HCT116 (cell line): Measurements from ENCODE around the gene INKA2. TPM values are rescaled to one million over a fixed set of nuclear protein-coding genes. Genes with fewer than 3 reads are reported as not detected.

ENCODE experiments used
- ATAC-seq: fragments of 200-7000 bp; cut with Tn5 transposase; 2 replicates; pipeline ENCODE4 v1.9.1; 2020; ENCODE audit warnings: mild to moderate bottlenecking, moderate library complexity
- BruUV-seq: library from RNA; stranded (reverse); fragments of 400-500 nt; replicated peaks from 2 replicates; lab custom pipeline; 2021; lab: Mats Ljungman, UMichigan
- CTCF ChIA-PET: fragments of 300-600 bp; sonication (Branson Sonifier 250); formaldehyde crosslinking; loops from one replicate; lab custom pipeline; 2021; ENCODE audit warnings: antibody characterized with exemption; lab: Charles Lee
- POLR2A ChIA-PET: fragments of 300-600, 350-600 bp; sonication (Branson Sonifier 250); formaldehyde crosslinking; loops from one replicate; lab custom pipeline; 2021; ENCODE audit warnings: antibody characterized with exemption; lab: Charles Lee
- RAD21 ChIA-PET, 2 experiments: fragments of 300-600 bp; sonication (Branson Sonifier 250); formaldehyde crosslinking; loops; one replicate each; lab custom pipeline; 2023; ENCODE audit warnings: low total read pairs in 2 of 2; ENCODE audit not compliant: uncharacterized antibody in 2 of 2, unreplicated experiment in 2 of 2, low non-redundant PET in 1 of 2; lab: Charles Lee
- DNase-seq: peaks from one replicate; pipeline ENCODE4 v3.0.0-alpha.2; 2010; ENCODE audit warnings: low read depth, low spot score
- H2AFZ ChIP-seq: fragments of 200-600 bp; shearing (Covaris generic), sonication (generic); 2 replicates; pipeline ENCODE4 v1.6.1; 2017; ENCODE audit warnings: low read depth, mixed run types, mixed read lengths, antibody characterized with exemption, low read length; ENCODE audit not compliant: poor library complexity, severe bottlenecking
- H3K27ac ChIP-seq: 2 replicates; pipeline ENCODE4 v1.5.1; 2012; ENCODE audit warnings: low read depth, low read length
- H3K27me3 ChIP-seq: fragments of 200-600 bp; sonication (generic); 2 replicates; pipeline ENCODE4 v1.6.1; 2016; ENCODE audit warnings: mixed run types, low read length, mixed read lengths; ENCODE audit not compliant: insufficient read depth
- H3K36me3 ChIP-seq, 2 experiments: fragments of 200-500 bp in 1 of 2; fragments of 200-600 bp in 1 of 2; sonication (Bioruptor generic) in 1 of 2; sonication (generic) in 1 of 2; 2 replicates each; pipeline versions ENCODE4 v1.5.1 to v1.6.1; 2014 to 2016; ENCODE audit warnings: low read length in 2 of 2, inconsistent platforms in 1 of 2, mixed read lengths in 1 of 2, mixed run types in 1 of 2; ENCODE audit not compliant: insufficient read depth in 2 of 2, control insufficient read depth in 1 of 2
- H3K4me1 ChIP-seq, 2 experiments: fragments of 200-600 bp in 1 of 2; sonication (generic) in 1 of 2; 2 replicates each; pipeline versions ENCODE4 v1.5.1 to v1.6.1; 2012 to 2017; ENCODE audit warnings: low read length in 2 of 2, inconsistent platforms in 1 of 2, mild to moderate bottlenecking in 1 of 2, mixed read lengths in 1 of 2, mixed run types in 1 of 2, moderate library complexity in 1 of 2; ENCODE audit not compliant: insufficient read depth in 2 of 2, control insufficient read depth in 1 of 2
- H3K4me2 ChIP-seq: fragments of 200-600 bp; sonication (generic); 2 replicates; pipeline ENCODE4 v1.6.1; 2017; ENCODE audit warnings: mixed run types, low read length, mixed read lengths
- H3K4me3 ChIP-seq, 2 experiments: fragments of 200-600 bp in 1 of 2; sonication (generic) in 1 of 2; replicated peaks in 1 of 2; 2 replicates each; pipeline ENCODE4 v1.5.1; 2011 to 2016; ENCODE audit warnings: low read length in 2 of 2, control low read depth in 1 of 2, low read depth in 1 of 2, mild to moderate bottlenecking in 1 of 2, mixed read lengths in 1 of 2, mixed run types in 1 of 2
- H3K79me2 ChIP-seq: fragments of 200-600 bp; sonication (generic); 2 replicates; pipeline ENCODE4 v1.6.1; 2017; ENCODE audit warnings: mild to moderate bottlenecking, mixed run types, low read length, moderate library complexity, mixed read lengths; ENCODE audit not compliant: insufficient read depth
- H3K9ac ChIP-seq: fragments of 200-600 bp; sonication (generic); 2 replicates; pipeline ENCODE4 v1.6.1; 2016; ENCODE audit warnings: low read length, mixed read lengths
- H3K9me2 ChIP-seq: fragments of 200-600 bp; sonication (generic), shearing (Covaris generic); 2 replicates; pipeline ENCODE4 v1.6.1; 2017; ENCODE audit warnings: mixed run types, mild to moderate bottlenecking, moderate library complexity; ENCODE audit not compliant: insufficient read depth
- H3K9me3 ChIP-seq, 2 experiments: fragments of 200-500 bp in 1 of 2; fragments of 200-600 bp in 1 of 2; sonication (Bioruptor generic) in 1 of 2; sonication (generic) in 1 of 2; 2 replicates each; pipeline ENCODE4 v1.6.1; 2014 to 2017; ENCODE audit warnings: low read length in 2 of 2, mixed read lengths in 2 of 2, inconsistent platforms in 1 of 2, low read depth in 1 of 2, mild to moderate bottlenecking in 1 of 2, mixed run types in 1 of 2, moderate library complexity in 1 of 2; ENCODE audit not compliant: control insufficient read depth in 1 of 2, insufficient read depth in 1 of 2
- H4K20me1 ChIP-seq: fragments of 200-600 bp; sonication (generic), shearing (Covaris generic); 2 replicates; pipeline ENCODE4 v1.6.1; 2017; ENCODE audit warnings: mixed run types, mild to moderate bottlenecking, moderate library complexity; ENCODE audit not compliant: insufficient read depth
- ATF3 ChIP-seq: IDR thresholded peaks from 2 replicates; pipeline ENCODE4 v1.6.1; 2012
- ELF1 ChIP-seq: IDR thresholded peaks from 2 replicates; pipeline ENCODE4 v1.6.1; 2012; ENCODE audit warnings: low read depth, borderline replicate concordance
- EZH2 ChIP-seq: fragments of 200-600 bp; sonication (generic); IDR thresholded peaks from 2 replicates; pipeline ENCODE4 v1.6.1; 2017; ENCODE audit warnings: antibody characterized with exemption, mixed run types
- EZH2phosphoT487 ChIP-seq: fragments of 200-600 bp; IDR thresholded peaks from 2 replicates; pipeline ENCODE4 v1.6.1; 2018; ENCODE audit warnings: antibody characterized with exemption, borderline replicate concordance
- FOSL1 ChIP-seq: IDR thresholded peaks from 2 replicates; pipeline ENCODE4 v1.6.1; 2012; ENCODE audit warnings: low read depth
- JUND ChIP-seq: IDR thresholded peaks from 2 replicates; pipeline ENCODE4 v1.6.1; 2012
- POLR2A ChIP-seq: IDR thresholded peaks from 2 replicates; pipeline ENCODE4 v1.7.0; 2011; ENCODE audit warnings: borderline replicate concordance; ENCODE audit not compliant: insufficient read depth, insufficient read length; ENCODE audit errors: extremely low read depth
- POLR2AphosphoS5 ChIP-seq: IDR thresholded peaks from 2 replicates; pipeline ENCODE4 v1.6.1; 2011; ENCODE audit warnings: mild to moderate bottlenecking, low read depth, low read length, moderate library complexity
- RAD21 ChIP-seq: IDR thresholded peaks from 2 replicates; pipeline ENCODE4 v1.6.1; 2012; ENCODE audit warnings: low read depth, mild to moderate bottlenecking
- SRF ChIP-seq: IDR thresholded peaks from 2 replicates; pipeline ENCODE4 v1.6.1; 2012; ENCODE audit warnings: low read depth
- ZBTB33 ChIP-seq: IDR thresholded peaks from 2 replicates; pipeline ENCODE4 v1.6.1; 2011; ENCODE audit warnings: mild to moderate bottlenecking, low read length, moderate library complexity; ENCODE audit not compliant: insufficient replicate concordance; ENCODE audit errors: extremely low read depth
- ZFX ChIP-seq: fragments of 450-650 bp; IDR thresholded peaks from 2 replicates; pipeline ENCODE4 v1.6.1; 2017
- ZNF274 ChIP-seq: fragments of 200-500 bp; sonication (Bioruptor generic); IDR thresholded peaks from 2 replicates; pipeline ENCODE4 v1.6.1; 2014; ENCODE audit warnings: mild to moderate bottlenecking, low read depth, low read length, inconsistent platforms
- intact Hi-C: fragments of 100-400 bp; cut with micrococcal nuclease; formaldehyde crosslinking; loops from 2 replicates; pipeline ENCODE4 v1.10.0; 2022
- total RNA-seq: library from RNA; stranded (reverse); gene quantifications from one replicate; pipeline ENCODE4 v1.2.1, GENCODE V29; 2021; ENCODE audit not compliant: unreplicated experiment

Gene INKA2
- total RNA-seq, 1 experiment from 2014 or later, result 4.0 TPM

DNA sequence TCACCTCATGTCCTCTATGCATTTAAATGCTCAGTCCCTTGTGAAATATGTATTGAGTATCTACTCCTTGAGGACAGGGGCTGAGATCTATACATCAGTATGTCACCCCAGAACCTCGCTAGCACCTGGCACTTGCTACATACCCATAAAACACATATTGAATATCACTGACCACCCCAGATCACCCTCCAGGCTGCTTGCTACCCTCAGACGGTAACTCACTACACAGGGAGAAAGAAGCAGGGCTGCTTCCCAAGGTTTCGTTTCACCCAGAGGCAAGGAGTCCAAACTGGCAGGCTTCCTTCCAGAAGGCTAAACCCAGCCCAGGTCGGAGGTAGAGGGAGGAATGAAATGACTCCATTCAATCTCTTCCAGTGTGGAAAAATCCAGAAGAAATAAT lies 8.5 kb downstream of the INKA2 start:
- Histone ChIP-seq H3K4me1 (no peaks in the 10 kb centered on the region; a peak in 1 of 4 replicates), H3K27me3 (no peaks in the 10 kb centered on the region), H3K27ac (no peak overlapping the region), H3K9me3 (no peaks in the 10 kb centered on the region), H3K36me3 (no peaks in the 10 kb centered on the region), H2AFZ (no peak overlapping the region), H3K4me2 (no peak overlapping the region), H3K9ac (no peak overlapping the region)
- ChIA-PET RAD21 (no interaction called here), POLR2A (no interaction called here), CTCF (interaction anchor here (1.4 kb wide), 1 partner anchor 17 kb away, joined by 4 read pairs; no protein-coding TSS in a partner anchor)
- intact Hi-C loops, result no loop called here
- ATAC-seq, result no peak
- TF ChIP-seq POLR2A, result no peak
- TF ChIP-seq FOSL1, result no peak
- TF ChIP-seq RAD21, result no peak
- TF ChIP-seq ZBTB33, result no peak
- TF ChIP-seq ATF3, result no peak
- no peak for TF ChIP-seq SRF
- TF ChIP-seq, all 23 proteins: peak for 0
- Histone ChIP-seq H3K79me2 (no peaks in the 10 kb centered on the region), H3K9me2 (no peaks in the 10 kb centered on the region), H3K4me3 (no peak overlapping the region), H4K20me1 (no peaks in the 10 kb centered on the region)
- no TSS peak for BruUV-seq
- DNase-seq, result no peak

DNA sequence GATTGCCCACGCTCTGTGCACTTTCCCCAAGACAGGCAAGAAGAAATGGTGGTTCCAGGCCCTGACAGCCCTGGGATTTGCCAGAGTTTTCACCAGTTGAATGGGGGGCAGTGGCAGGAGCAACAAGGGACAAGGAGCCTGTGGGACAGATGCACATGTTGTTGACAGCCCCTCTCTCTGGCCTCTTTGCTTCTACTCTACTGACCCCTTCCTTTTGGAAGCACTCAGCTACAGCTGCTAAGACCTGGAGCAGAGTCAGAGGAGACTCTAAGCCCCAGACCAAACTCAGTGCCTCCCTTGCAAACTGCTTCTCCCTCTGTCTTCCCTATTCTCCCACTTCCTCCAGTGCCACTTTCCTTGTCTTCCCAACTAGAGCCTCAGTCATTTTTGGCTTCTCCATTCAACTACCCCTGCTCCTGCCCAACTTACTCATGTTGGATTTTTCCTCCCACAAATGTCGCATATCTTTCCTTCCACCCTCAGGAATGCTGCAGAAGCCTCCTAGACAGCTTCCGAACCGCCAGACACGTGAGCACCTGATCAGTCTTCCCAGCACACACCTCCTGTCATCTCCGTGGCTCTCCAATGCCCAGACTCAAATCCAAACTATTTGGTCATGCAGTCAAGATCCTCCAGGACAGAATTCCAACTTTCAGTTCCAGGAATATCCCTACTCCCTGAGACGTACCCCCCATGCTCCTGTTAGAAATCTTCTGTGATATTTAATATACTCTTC lies 9.1 kb downstream of the INKA2 start:
- TF ChIP-seq POLR2A, result no peak
- no peak for TF ChIP-seq EZH2
- no peak for TF ChIP-seq ATF3
- TF ChIP-seq ZFX, result no peak
- TF ChIP-seq ELF1, result no peak
- no peak for TF ChIP-seq SRF
- TF ChIP-seq JUND, result no peak
- TF ChIP-seq ZBTB33, result no peak
- no peak for TF ChIP-seq EZH2phosphoT487
- no peak for TF ChIP-seq POLR2AphosphoS5
- no peak for TF ChIP-seq ZNF274
- no peak for TF ChIP-seq FOSL1
- Histone ChIP-seq H3K4me2 (no peak overlapping the region), H3K79me2 (no peaks in the 10 kb centered on the region), H3K27ac (no peak overlapping the region), H3K4me1 (no peaks in the 10 kb centered on the region), H3K4me3 (no peak overlapping the region), H3K9ac (no peak overlapping the region), H3K36me3 (no peaks in the 10 kb centered on the region), H2AFZ (no peak overlapping the region), H3K9me3 (no peaks in the 10 kb centered on the region), H3K27me3 (no peaks in the 10 kb centered on the region), H4K20me1 (no peaks in the 10 kb centered on the region), H3K9me2 (no peaks in the 10 kb centered on the region)
- ChIA-PET POLR2A (no interaction called here), CTCF (no interaction called here), RAD21 (no interaction called here)
- no TSS peak for BruUV-seq
- intact Hi-C loops, result no loop called here
- DNase-seq (no peak), ATAC-seq (no peak)
